ENCODE measurements around the gene TEX19. TPM values are rescaled to one million over a fixed set of nuclear protein-coding genes. Genes with fewer than 3 reads are reported as not detected.

The TEX19 gene
- total and polyA plus RNA-seq, 2 experiments from 2014 or later = 0.10 to 0.66 TPM

GRCh38 chr17:82322526-82323453 is 36.3 kb upstream of the TEX19 start (continued):
- TF ChIP-seq ZNF462 (CRISPR knock-in tag; IDR thresholded peaks at IDR 0.05) = no peak
- TF ChIP-seq STAT1 (IDR thresholded peaks at IDR 0.05; ENCODE audit: unreplicated experiment) = no peak
- TF ChIP-seq EZH2phosphoT487 (IDR thresholded peaks at IDR 0.05; ENCODE audit: unreplicated experiment) = no peak
- no peak for TF ChIP-seq EZH2 (IDR thresholded peaks at IDR 0.05; ENCODE audit: low read depth, unreplicated experiment)
- no peak for TF ChIP-seq ZNF331 (CRISPR knock-in tag; IDR thresholded peaks at IDR 0.05; ENCODE audit: low read depth)

- Histone ChIP-seq H3K4me1 (ENCODE audit: insufficient read depth) (no peaks in the 10 kb centered on the region), H3K4me3 (no peak overlapping the region), H3K36me3 (ENCODE audit: insufficient read depth) (no peaks in the 10 kb centered on the region), H4K20me1 (replicated peaks; ENCODE audit: insufficient read depth) (no peaks in the 10 kb centered on the region), H2AFZ (no peak overlapping the region), H3K27ac (ENCODE audit: low read depth) (no peak overlapping the region), H3K27me3 (ENCODE audit: insufficient read depth) (no peaks in the 10 kb centered on the region), H3F3A (replicated peaks; ENCODE audit: low read depth) (peaks cover 11% of the 10 kb centered on the region), H3K4me2 (no peak overlapping the region), H3K9me2 (ENCODE audit: insufficient read depth) (no peaks in the 10 kb centered on the region), H3K79me2 (replicated peaks; ENCODE audit: insufficient read depth) (no peaks in the 10 kb centered on the region)
- H3K27me3 Mint-ChIP-seq (ENCODE audit: insufficient read depth, low read depth, poor library complexity) = peaks cover 11% of the 10 kb centered on the region
- H3K36me3 Mint-ChIP-seq (ENCODE audit: low read depth) = no peaks in the 10 kb centered on the region
- H3K9me3 Mint-ChIP-seq = no peaks in the 10 kb centered on the region
- no peak overlapping the region for H3K4me3 Mint-ChIP-seq
- no peak for ATAC-seq
- H3K4me1 Mint-ChIP-seq = peaks cover 16% of the 10 kb centered on the region
- DNase-seq (ENCODE audit: low spot score) = no peak
- H3K27ac Mint-ChIP-seq = no peak overlapping the region
- TF ChIP-seq ZNF462 (CRISPR knock-in tag; IDR thresholded peaks at IDR 0.05) (no peak), EZH2 (IDR thresholded peaks at IDR 0.05; ENCODE audit: low read depth, unreplicated experiment) (no peak), NANOG (IDR thresholded peaks at IDR 0.05; ENCODE audit: borderline replicate concordance) (no peak)
Observed at GRCh38 chr17:82323514-82324234, 35.4 kb upstream of the TEX19 start.

All from GM23338 (cell line).